ENCODE measurements around the gene MVB12B.

DNA sequence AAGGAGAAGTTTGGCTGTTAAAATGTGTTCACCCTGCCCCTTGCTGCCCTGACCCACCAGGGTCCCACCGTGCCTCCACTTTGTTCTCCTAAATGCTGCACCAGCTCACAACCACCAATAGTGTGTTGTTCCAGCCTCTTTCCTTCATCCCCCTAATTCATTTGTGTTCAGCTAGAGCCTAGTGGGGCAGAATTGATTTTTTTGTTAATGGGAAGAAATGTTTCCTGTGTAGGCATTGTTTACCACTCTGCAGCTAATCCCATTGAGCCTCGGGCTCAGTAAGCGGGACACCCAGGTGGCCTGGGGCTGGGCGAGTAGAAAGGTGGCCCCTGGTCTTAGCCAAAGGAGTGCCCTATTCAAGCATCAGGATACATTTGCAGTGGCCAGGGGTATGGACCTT is 127.6 kb downstream of the MVB12B start:
- TF ChIP-seq EZH2 (IDR thresholded peaks at IDR 0.05; ENCODE audit: borderline replicate concordance, insufficient read depth, low read length, poor library complexity, severe bottlenecking) (no peak), EP300 (conservative IDR thresholded peaks at IDR 0.05; ENCODE audit: poor library complexity, severe bottlenecking) (no peak), REST (IDR thresholded peaks at IDR 0.05; ENCODE audit: borderline replicate concordance) (no peak), POLR2AphosphoS5 (IDR thresholded peaks at IDR 0.05) (no peak)
